Astrocyte (in vitro differentiated cells and primary cell): Measurements from ENCODE around the gene GRM6.

Experiments
- EZH2 ChIP-seq: IDR thresholded peaks from 2 replicates; pipeline ENCODE4 v1.6.1; 2012; ENCODE audit warnings: mild to moderate bottlenecking, low read length, inconsistent platforms; ENCODE audit not compliant: insufficient read depth
- TF ChIP-seq, protein P1 (sequence below): IDR thresholded peaks from 2 replicates; pipeline ENCODE4 v1.5.1; 2011; ENCODE audit warnings: low read depth, mild to moderate bottlenecking, inconsistent platforms, low read length, moderate library complexity; ENCODE audit not compliant: insufficient read depth

DNA sequence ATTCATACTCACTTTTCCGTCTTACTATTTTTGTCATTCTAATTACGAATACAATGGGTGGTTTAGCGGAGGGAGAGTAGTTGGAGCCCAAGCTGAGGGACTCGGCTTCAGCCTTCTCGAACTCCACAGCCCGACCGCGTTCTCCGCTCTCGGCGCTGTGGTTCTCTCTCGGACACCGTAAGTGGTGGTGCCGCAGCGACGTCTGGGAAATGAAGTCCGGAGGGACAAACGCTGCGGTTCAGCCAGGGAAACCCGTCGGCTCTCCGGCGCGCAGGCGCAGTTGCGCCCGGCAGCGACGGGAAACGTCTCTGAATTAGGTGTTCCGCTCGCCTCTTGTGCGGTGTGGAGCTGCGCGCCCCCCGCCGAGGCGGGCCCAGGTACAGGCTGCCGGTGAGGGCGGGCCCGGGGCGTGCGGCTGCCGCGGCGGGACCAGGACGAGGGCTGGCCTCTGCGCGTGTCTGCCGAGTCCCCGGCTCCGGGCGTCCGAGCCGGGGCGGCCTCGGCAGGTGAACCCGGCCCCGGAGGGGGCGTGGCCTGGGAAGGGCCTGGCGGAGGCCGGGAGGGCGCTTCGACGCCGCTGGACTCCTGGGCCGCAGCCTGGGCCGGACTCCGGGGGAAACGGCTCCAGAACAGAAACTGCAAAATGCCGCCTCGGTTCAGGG, 28.5 kb upstream of the GRM6 start, which contains the start of gene ZNF879:
- TF ChIP-seq, protein P1, sequence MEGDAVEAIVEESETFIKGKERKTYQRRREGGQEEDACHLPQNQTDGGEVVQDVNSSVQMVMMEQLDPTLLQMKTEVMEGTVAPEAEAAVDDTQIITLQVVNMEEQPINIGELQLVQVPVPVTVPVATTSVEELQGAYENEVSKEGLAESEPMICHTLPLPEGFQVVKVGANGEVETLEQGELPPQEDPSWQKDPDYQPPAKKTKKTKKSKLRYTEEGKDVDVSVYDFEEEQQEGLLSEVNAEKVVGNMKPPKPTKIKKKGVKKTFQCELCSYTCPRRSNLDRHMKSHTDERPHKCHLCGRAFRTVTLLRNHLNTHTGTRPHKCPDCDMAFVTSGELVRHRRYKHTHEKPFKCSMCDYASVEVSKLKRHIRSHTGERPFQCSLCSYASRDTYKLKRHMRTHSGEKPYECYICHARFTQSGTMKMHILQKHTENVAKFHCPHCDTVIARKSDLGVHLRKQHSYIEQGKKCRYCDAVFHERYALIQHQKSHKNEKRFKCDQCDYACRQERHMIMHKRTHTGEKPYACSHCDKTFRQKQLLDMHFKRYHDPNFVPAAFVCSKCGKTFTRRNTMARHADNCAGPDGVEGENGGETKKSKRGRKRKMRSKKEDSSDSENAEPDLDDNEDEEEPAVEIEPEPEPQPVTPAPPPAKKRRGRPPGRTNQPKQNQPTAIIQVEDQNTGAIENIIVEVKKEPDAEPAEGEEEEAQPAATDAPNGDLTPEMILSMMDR, result no peak
- TF ChIP-seq EZH2, result no peak
